Keratinocyte (primary cell): ENCODE measurements around the gene PDCD1LG2. TPM values are rescaled to one million over a fixed set of nuclear protein-coding genes. Genes with fewer than 3 reads are reported as not detected.

Source experiments
- DNase-seq: peaks from one replicate; pipeline ENCODE4 v3.0.0-alpha.2; 2011; ENCODE audit warnings: low read depth, missing footprints, low spot score
- FAIRE-seq: peaks from 2 replicates; lab custom pipeline; 2011; peaks lifted over from hg19 to GRCh38; lab: Jason Lieb, UNC
- H2AFZ ChIP-seq: 2 replicates; pipeline ENCODE4 v1.6.0; 2012; ENCODE audit warnings: low read length, control low read depth, inconsistent platforms; ENCODE audit not compliant: control insufficient read depth
- H3K27ac ChIP-seq: 2 replicates; pipeline ENCODE4 v1.5.1; 2011; ENCODE audit warnings: low read length; ENCODE audit not compliant: control insufficient read depth, insufficient read depth
- H3K27me3 ChIP-seq: 3 replicates; pipeline ENCODE4 v1.6.0; 2011; ENCODE audit warnings: low read length; ENCODE audit not compliant: control insufficient read depth, insufficient read depth; ENCODE audit errors: extremely low read depth
- H3K36me3 ChIP-seq, 2 experiments: 2 replicates in 1 of 2; 3 replicates in 1 of 2; pipeline ENCODE4 v1.5.1; 2011; ENCODE audit warnings: low read length in 2 of 2, mild to moderate bottlenecking in 1 of 2; ENCODE audit not compliant: control insufficient read depth in 2 of 2, insufficient read depth in 2 of 2; ENCODE audit errors: extremely low read depth in 1 of 2
- H3K4me1 ChIP-seq: 3 replicates; pipeline ENCODE4 v1.5.1; 2011; ENCODE audit warnings: low read length; ENCODE audit not compliant: control insufficient read depth, insufficient read depth; ENCODE audit errors: extremely low read depth
- H3K4me2 ChIP-seq: 3 replicates; pipeline ENCODE4 v1.6.0; 2011; ENCODE audit warnings: low read depth, low read length; ENCODE audit not compliant: control insufficient read depth, insufficient read depth; ENCODE audit errors: extremely low read depth
- H3K4me3 ChIP-seq, 3 experiments: fragments of 200-600 bp in 1 of 3; sonication (generic) in 1 of 3; 2 replicates in 2 of 3; 3 replicates in 1 of 3; pipeline ENCODE4 v1.5.1; 2011 to 2016; ENCODE audit warnings: low read length in 3 of 3, mild to moderate bottlenecking in 3 of 3, control low read depth in 2 of 3, inconsistent platforms in 1 of 3, low read depth in 1 of 3, mixed read lengths in 1 of 3, mixed run types in 1 of 3, moderate library complexity in 1 of 3; ENCODE audit not compliant: control insufficient read depth in 2 of 3, insufficient read depth in 2 of 3; ENCODE audit errors: extremely low read depth in 1 of 3
- H3K79me2 ChIP-seq: 2 replicates; pipeline ENCODE4 v1.6.0; 2012; ENCODE audit warnings: low read length; ENCODE audit not compliant: control insufficient read depth, insufficient read depth
- H3K9ac ChIP-seq: 3 replicates; pipeline ENCODE4 v1.6.0; 2011; ENCODE audit warnings: low read length; ENCODE audit not compliant: control insufficient read depth, insufficient read depth; ENCODE audit errors: extremely low read depth
- H3K9me1 ChIP-seq: 3 replicates; pipeline ENCODE4 v1.6.0; 2011; ENCODE audit warnings: low read length; ENCODE audit not compliant: control insufficient read depth, insufficient read depth; ENCODE audit errors: extremely low read depth
- H3K9me3 ChIP-seq: 2 replicates; pipeline ENCODE4 v1.5.1; 2012; ENCODE audit warnings: low read depth, low read length; ENCODE audit not compliant: control insufficient read depth
- H4K20me1 ChIP-seq: 3 replicates; pipeline ENCODE4 v1.6.0; 2011; ENCODE audit warnings: low read length; ENCODE audit not compliant: control insufficient read depth, insufficient read depth; ENCODE audit errors: extremely low read depth
- EZH2 ChIP-seq: IDR thresholded peaks from one replicate; pipeline ENCODE4 v1.6.1; 2012; ENCODE audit warnings: inconsistent platforms, mild to moderate bottlenecking, low read length, moderate library complexity
- dilution Hi-C: fragments of 300-500 bp; cut with MboI; formaldehyde crosslinking; loops from one replicate; pipeline ENCODE4 v1.7.0; 2020; ENCODE audit warnings: low sequenced_read_pairs; ENCODE audit not compliant: extremely low pct_ligation_motif_present
- polyA plus RNA-seq, 5 experiments: library from polyadenylated mRNA; depleted of rRNA in 3 of 5; stranded (reverse) in 3 of 5; stranded (forward) in 1 of 5; unstranded in 1 of 5; fragments of >200 nt; gene quantifications; 1 replicate in 1 of 5; 2 replicates in 3 of 5; 3 replicates in 1 of 5; pipeline versions ENCODE4 v1.2.1 to v1.2.3, GENCODE V29; 2011 to 2012; ENCODE audit warnings: missing spikeins in 2 of 5, low read depth in 1 of 5, low replicate concordance in 1 of 5
- TF ChIP-seq, protein P1 (sequence below), 3 experiments: IDR thresholded peaks in 1 of 3; conservative IDR thresholded peaks in 1 of 3; optimal IDR thresholded peaks in 1 of 3; 2 replicates in 2 of 3; 3 replicates in 1 of 3; pipeline versions ENCODE3 to v1.5.1; 2011; ENCODE audit warnings: low read length in 3 of 3, mild to moderate bottlenecking in 3 of 3, moderate library complexity in 2 of 3, control low read depth in 1 of 3, inconsistent platforms in 1 of 3; ENCODE audit not compliant: insufficient read depth in 2 of 3; ENCODE audit errors: extremely low read depth in 1 of 3

PDCD1LG2 gene
- polyA plus RNA-seq, 1 donor (not counting 4 experiments of a cell fraction or from before 2014, with no cell fraction given), result 20.2 TPM

DNA sequence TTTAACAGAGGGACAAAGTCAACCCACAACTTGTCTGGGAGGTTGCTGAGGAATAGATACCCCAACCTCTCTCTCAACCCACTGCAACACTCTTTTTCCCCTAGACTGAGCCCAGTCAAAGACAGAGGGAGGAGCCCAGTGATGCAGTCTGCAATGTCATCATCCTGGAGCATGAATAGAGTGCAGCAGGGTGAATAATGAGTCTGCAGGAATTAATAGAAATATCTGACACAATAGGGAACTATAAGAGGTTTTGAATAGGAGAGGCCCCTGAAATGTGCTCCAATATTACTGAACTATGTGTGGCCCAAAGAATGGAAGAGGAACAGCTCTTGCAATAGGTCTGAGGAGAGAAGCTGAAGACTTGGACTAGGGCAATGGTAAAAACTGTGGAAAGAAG lies 59.1 kb downstream of the PDCD1LG2 start:
- no peak for FAIRE-seq
- H4K20me1 ChIP-seq, result no peaks in the 10 kb centered on the region
- DNase-seq, result no peak

DNA sequence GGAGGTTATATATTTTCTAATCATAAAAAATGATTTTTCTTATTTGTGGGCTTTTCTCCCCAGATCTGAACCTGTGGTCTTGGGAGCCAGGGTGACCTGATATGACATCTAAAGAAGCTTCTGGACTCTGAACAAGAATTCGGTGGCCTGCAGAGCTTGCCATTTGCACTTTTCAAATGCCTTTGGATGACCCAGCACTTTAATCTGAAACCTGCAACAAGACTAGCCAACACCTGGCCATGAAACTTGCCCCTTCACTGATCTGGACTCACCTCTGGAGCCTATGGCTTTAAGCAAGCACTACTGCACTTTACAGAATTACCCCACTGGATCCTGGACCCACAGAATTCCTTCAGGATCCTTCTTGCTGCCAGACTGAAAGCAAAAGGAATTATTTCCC lies 59.6 kb downstream of the PDCD1LG2 start:
- Histone ChIP-seq H3K9me3 (no peaks in the 10 kb centered on the region), H3K4me2 (no peak overlapping the region), H3K4me1 (peaks cover 29% of the 10 kb centered on the region), H3K27me3 (no peaks in the 10 kb centered on the region), H3K9me1 (no peaks in the 10 kb centered on the region), H3K27ac (no peak overlapping the region), H3K4me3 (no peak overlapping the region), H3K79me2 (no peaks in the 10 kb centered on the region), H3K9ac (no peak overlapping the region), H2AFZ (no peak overlapping the region), H3K36me3 (peaks cover 6 to 8% of the 10 kb centered on the region in 2 experiments), H4K20me1 (no peaks in the 10 kb centered on the region)
- dilution Hi-C loops, result no loop called here
- DNase-seq, result no peak
- no peak for FAIRE-seq
- no peak for TF ChIP-seq EZH2
- TF ChIP-seq, protein P1, sequence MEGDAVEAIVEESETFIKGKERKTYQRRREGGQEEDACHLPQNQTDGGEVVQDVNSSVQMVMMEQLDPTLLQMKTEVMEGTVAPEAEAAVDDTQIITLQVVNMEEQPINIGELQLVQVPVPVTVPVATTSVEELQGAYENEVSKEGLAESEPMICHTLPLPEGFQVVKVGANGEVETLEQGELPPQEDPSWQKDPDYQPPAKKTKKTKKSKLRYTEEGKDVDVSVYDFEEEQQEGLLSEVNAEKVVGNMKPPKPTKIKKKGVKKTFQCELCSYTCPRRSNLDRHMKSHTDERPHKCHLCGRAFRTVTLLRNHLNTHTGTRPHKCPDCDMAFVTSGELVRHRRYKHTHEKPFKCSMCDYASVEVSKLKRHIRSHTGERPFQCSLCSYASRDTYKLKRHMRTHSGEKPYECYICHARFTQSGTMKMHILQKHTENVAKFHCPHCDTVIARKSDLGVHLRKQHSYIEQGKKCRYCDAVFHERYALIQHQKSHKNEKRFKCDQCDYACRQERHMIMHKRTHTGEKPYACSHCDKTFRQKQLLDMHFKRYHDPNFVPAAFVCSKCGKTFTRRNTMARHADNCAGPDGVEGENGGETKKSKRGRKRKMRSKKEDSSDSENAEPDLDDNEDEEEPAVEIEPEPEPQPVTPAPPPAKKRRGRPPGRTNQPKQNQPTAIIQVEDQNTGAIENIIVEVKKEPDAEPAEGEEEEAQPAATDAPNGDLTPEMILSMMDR (optimal IDR thresholded peaks at IDR 0.05 in 1 of 3, IDR thresholded peaks at IDR 0.05 in 1 of 3, conservative IDR thresholded peaks at IDR 0.05 in 1 of 3; ENCODE audit: extremely low read depth in 1 of 3, insufficient read depth in 2 of 3, low read length in 3 of 3), result no peak

More for the DNA sequence above, 59.1 kb downstream of the PDCD1LG2 start:
- Histone ChIP-seq H3K4me2 (no peak overlapping the region), H3K36me3 (peaks cover 4 to 6% of the 10 kb centered on the region in 2 experiments), H3K27me3 (no peaks in the 10 kb centered on the region), H3K9me1 (no peaks in the 10 kb centered on the region), H3K27ac (peak overlapping the region; percentile 18), H2AFZ (peak overlapping the region; percentile 41), H3K9ac (no peak overlapping the region), H3K4me3 (no peak overlapping the region), H3K4me1 (peaks cover 34% of the 10 kb centered on the region), H3K79me2 (no peaks in the 10 kb centered on the region), H3K9me3 (no peaks in the 10 kb centered on the region)
- TF ChIP-seq EZH2, result no peak
- TF ChIP-seq, protein P1 (optimal IDR thresholded peaks at IDR 0.05 in 1 of 3, IDR thresholded peaks at IDR 0.05 in 1 of 3, conservative IDR thresholded peaks at IDR 0.05 in 1 of 3; ENCODE audit: extremely low read depth in 1 of 3, insufficient read depth in 2 of 3, low read length in 3 of 3), result no peak
- dilution Hi-C loops, result no loop called here
